Gastroesophageal sphincter (tissue), 3 donors: ENCODE results near the gene CACNG4.
"Not testable (repeated sequence)": the region's sequence is repeated elsewhere in the genome, so short reads cannot be mapped to it uniquely, and the experiment has no call there.

ENCODE experiments used
- CTCF ChIP-seq, 4 experiments: fragments of 200-600 bp in 2 of 4; fragments of 450-650 bp in 2 of 4; sonication (generic) in 1 of 4; IDR thresholded peaks; one replicate each; pipeline ENCODE4 v1.5.1; 2017 to 2019; ENCODE audit warnings: antibody characterized with exemption in 4 of 4, mild to moderate bottlenecking in 2 of 4, moderate library complexity in 2 of 4
- EP300 ChIP-seq: sonication (generic); formaldehyde crosslinking; IDR thresholded peaks from one replicate; pipeline ENCODE4 v1.6.1; 2017; ENCODE audit warnings: antibody characterized with exemption, mild to moderate bottlenecking
- POLR2A ChIP-seq, 2 donors: fragments of 450-650 bp; IDR thresholded peaks; one replicate each; pipeline ENCODE4 v1.6.1; 2017; ENCODE audit warnings: antibody characterized with exemption in 2 of 2, mild to moderate bottlenecking in 2 of 2, moderate library complexity in 1 of 2
- POLR2AphosphoS5 ChIP-seq: sonication (generic); formaldehyde crosslinking; IDR thresholded peaks from one replicate; pipeline ENCODE4 v1.6.1; 2017; ENCODE audit warnings: antibody characterized with exemption

GRCh38 chr17:66972442-66972830, 7.9 kb downstream of the CACNG4 start:
- TF ChIP-seq EP300; CTCF (IDR thresholded peaks at IDR 0.05); POLR2AphosphoS5; POLR2A (IDR thresholded peaks at IDR 0.05): not testable (repeated sequence)
